Globus pallidus (tissue), 1 donor: Measurements from ENCODE around the gene HSPG2.
"Not testable (repeated sequence)": the region's sequence is repeated elsewhere in the genome, so short reads cannot be mapped to it uniquely, and the experiment has no call there.

ENCODE experiments used
- DNase-seq: peaks from one replicate; pipeline ENCODE4 v3.0.0-alpha.2; 2015; ENCODE audit warnings: low spot score

Gene HSPG2

GRCh38 chr1:21955501-21956281 lies 18.6 kb upstream of the HSPG2 start:
- DNase-seq: no peak

- DNase-seq: no peak
These were observed 17.9 kb upstream of the HSPG2 start for GRCh38 chr1:21955058-21955457.

- DNase-seq: no peak
These were observed 15.8 kb upstream of the HSPG2 start for GRCh38 chr1:21952786-21953520.

GRCh38 chr1:21951226-21951870 lies 14.2 kb upstream of the HSPG2 start:
- no peak for DNase-seq

- no peak for DNase-seq
These were observed 13.6 kb upstream of the HSPG2 start for GRCh38 chr1:21950734-21951133.

- no peak for DNase-seq
These were observed 9.9 kb upstream of the HSPG2 start for GRCh38 chr1:21946836-21947587.

- no peak for DNase-seq
These were observed 7.6 kb upstream of the HSPG2 start for GRCh38 chr1:21944733-21945073.

- DNase-seq: not testable (repeated sequence)
These were observed 6.0 kb upstream of the HSPG2 start for GRCh38 chr1:21942959-21943640.

GRCh38 chr1:21942464-21942863 lies 5.4 kb upstream of the HSPG2 start:
- no peak for DNase-seq

GRCh38 chr1:21941370-21941769 lies 4.3 kb upstream of the HSPG2 start:
- DNase-seq: no peak

- no peak for DNase-seq
These were observed 3.4 kb upstream of the HSPG2 start for GRCh38 chr1:21940492-21940891.

GRCh38 chr1:21939650-21940374 lies 2.7 kb upstream of the HSPG2 start:
- peak; percentile 72 for DNase-seq

- no peak for DNase-seq
These were observed 1.8 kb upstream of the HSPG2 start for GRCh38 chr1:21938732-21939538.

- peak; percentile 90 for DNase-seq
These were observed 437 bp upstream of the HSPG2 start for GRCh38 chr1:21937372-21938121.

GRCh38 chr1:21936366-21937031 lies 611 bp downstream of the HSPG2 start:
- no peak for DNase-seq

GRCh38 chr1:21935891-21936365 lies 1.2 kb downstream of the HSPG2 start:
- DNase-seq: no peak

- no peak for DNase-seq
These were observed 1.7 kb downstream of the HSPG2 start for GRCh38 chr1:21935393-21935804.

GRCh38 chr1:21933397-21934248 lies 3.5 kb downstream of the HSPG2 start:
- no peak for DNase-seq
